Measurements from ENCODE around the gene MRPL1.
A peak's percentile ranks its signal among the peaks of the same experiment; 100 is the strongest.
"Not testable (repeated sequence)": the region's sequence is repeated elsewhere in the genome, so short reads cannot be mapped to it uniquely, and the experiment has no call there.

Gene MRPL1

GRCh38 chr4:77952457-77952856 lies 89.8 kb downstream of the MRPL1 start:
- H3K4me3 ChIP-seq (ENCODE audit: low read depth, low read length): no peak overlapping the region
- DNase-seq (ENCODE audit: low read depth): no peak
- TF ChIP-seq CTCF (conservative IDR thresholded peaks at IDR 0.05; ENCODE audit: low read depth, low read length): no peak

GRCh38 chr4:77954690-77955089 lies 92.1 kb downstream of the MRPL1 start:
- TF ChIP-seq CTCF (conservative IDR thresholded peaks at IDR 0.05; ENCODE audit: low read depth, low read length): no peak

GRCh38 chr4:77956917-77957316 lies 94.3 kb downstream of the MRPL1 start:
- no peak for TF ChIP-seq CTCF (conservative IDR thresholded peaks at IDR 0.05; ENCODE audit: low read depth, low read length)
- DNase-seq (ENCODE audit: low read depth): no peak
- no peak overlapping the region for H3K4me3 ChIP-seq (ENCODE audit: low read depth, low read length)

More at GRCh38 chr4:77954690-77955089, 92.1 kb downstream of the MRPL1 start:
- no peak overlapping the region for H3K4me3 ChIP-seq (ENCODE audit: low read depth, low read length)
- no peak for DNase-seq (ENCODE audit: low read depth)

- H3K4me3 ChIP-seq (ENCODE audit: low read depth, low read length): no peak overlapping the region
- TF ChIP-seq CTCF (conservative IDR thresholded peaks at IDR 0.05; ENCODE audit: low read depth, low read length): no peak
- no peak for DNase-seq (ENCODE audit: low read depth)
These were observed 96.3 kb downstream of the MRPL1 start for GRCh38 chr4:77958897-77959296.

GRCh38 chr4:77959566-77960338 lies 97.1 kb downstream of the MRPL1 start:
- peak; percentile 76 for DNase-seq (ENCODE audit: low read depth)
- H3K4me3 ChIP-seq (ENCODE audit: low read depth, low read length): peak overlapping the region; percentile 26
- TF ChIP-seq CTCF (conservative IDR thresholded peaks at IDR 0.05; ENCODE audit: low read depth, low read length): peak; percentile 67

- H3K4me3 ChIP-seq (ENCODE audit: low read depth, low read length): no peak overlapping the region
- no peak for TF ChIP-seq CTCF (conservative IDR thresholded peaks at IDR 0.05; ENCODE audit: low read depth, low read length)
- DNase-seq (ENCODE audit: low read depth): peak; percentile 9
These were observed 97.7 kb downstream of the MRPL1 start for GRCh38 chr4:77960367-77960766.

- TF ChIP-seq CTCF (conservative IDR thresholded peaks at IDR 0.05; ENCODE audit: low read depth, low read length): no peak
- no peak overlapping the region for H3K4me3 ChIP-seq (ENCODE audit: low read depth, low read length)
- no peak for DNase-seq (ENCODE audit: low read depth)
These were observed 100.4 kb downstream of the MRPL1 start for GRCh38 chr4:77963004-77963403.

GRCh38 chr4:77973657-77974056 lies 111.0 kb downstream of the MRPL1 start:
- DNase-seq (ENCODE audit: low read depth); H3K4me3 ChIP-seq (ENCODE audit: low read depth, low read length): not testable (repeated sequence)

GRCh38 chr4:77982900-77983540 lies 120.4 kb downstream of the MRPL1 start:
- H3K4me3 ChIP-seq (ENCODE audit: low read depth, low read length); DNase-seq (ENCODE audit: low read depth): not testable (repeated sequence)

Measured in choroid plexus epithelial cell (primary cell).